A549 (cell line): Measurements from ENCODE around the gene EGFL7.

Source experiments
- CHD2 ChIP-seq: fragments of 150-350 bp; IDR thresholded peaks from 2 replicates; pipeline ENCODE4 v1.6.1; 2014; ENCODE audit warnings: low read length; ENCODE audit not compliant: partially characterized antibody
- CHD4 ChIP-seq: fragments of 200-600 bp; sonication (generic); IDR thresholded peaks from 2 replicates; pipeline ENCODE4 v1.6.1; 2016; ENCODE audit warnings: antibody characterized with exemption, mild to moderate bottlenecking, borderline replicate concordance
- ESRRA ChIP-seq: fragments of 150-350 bp; IDR thresholded peaks from 2 replicates; pipeline ENCODE4 v1.6.1; 2014; ENCODE audit warnings: mild to moderate bottlenecking, low read length, borderline replicate concordance
- FOSL2 ChIP-seq, 2 experiments: fragments of 450-650 bp in 1 of 2; fragments of >200 bp in 1 of 2; sonication (Bioruptor Twin) in 1 of 2; formaldehyde crosslinking; IDR thresholded peaks; 2 replicates each; pipeline versions ENCODE4 v1.5.0 to v1.6.1; 2016 to 2020; ENCODE audit warnings: mild to moderate bottlenecking in 1 of 2, moderate library complexity in 1 of 2
- MAFK ChIP-seq: fragments of 450-650 bp; IDR thresholded peaks from 2 replicates; pipeline ENCODE4 v1.6.1; 2014; ENCODE audit not compliant: partially characterized antibody
- POLR2A ChIP-seq: IDR thresholded peaks from 2 replicates; pipeline ENCODE4 v1.6.1; 2012; ENCODE audit warnings: mild to moderate bottlenecking, low read length
- RAD21 ChIP-seq, 2 experiments: fragments of >200 bp in 1 of 2; sonication (Bioruptor Twin) in 1 of 2; formaldehyde crosslinking in 1 of 2; IDR thresholded peaks in 1 of 2; conservative IDR thresholded peaks in 1 of 2; 2 replicates in 1 of 2; 3 replicates in 1 of 2; pipeline ENCODE4 v1.6.1; 2012 to 2018; ENCODE audit warnings: inconsistent platforms in 1 of 2
- TF ChIP-seq, protein P1 (sequence below): fragments of >200 bp; sonication (Bioruptor Twin); formaldehyde crosslinking; IDR thresholded peaks from 3 replicates; pipeline ENCODE4 v1.5.1; 2016

DNA sequence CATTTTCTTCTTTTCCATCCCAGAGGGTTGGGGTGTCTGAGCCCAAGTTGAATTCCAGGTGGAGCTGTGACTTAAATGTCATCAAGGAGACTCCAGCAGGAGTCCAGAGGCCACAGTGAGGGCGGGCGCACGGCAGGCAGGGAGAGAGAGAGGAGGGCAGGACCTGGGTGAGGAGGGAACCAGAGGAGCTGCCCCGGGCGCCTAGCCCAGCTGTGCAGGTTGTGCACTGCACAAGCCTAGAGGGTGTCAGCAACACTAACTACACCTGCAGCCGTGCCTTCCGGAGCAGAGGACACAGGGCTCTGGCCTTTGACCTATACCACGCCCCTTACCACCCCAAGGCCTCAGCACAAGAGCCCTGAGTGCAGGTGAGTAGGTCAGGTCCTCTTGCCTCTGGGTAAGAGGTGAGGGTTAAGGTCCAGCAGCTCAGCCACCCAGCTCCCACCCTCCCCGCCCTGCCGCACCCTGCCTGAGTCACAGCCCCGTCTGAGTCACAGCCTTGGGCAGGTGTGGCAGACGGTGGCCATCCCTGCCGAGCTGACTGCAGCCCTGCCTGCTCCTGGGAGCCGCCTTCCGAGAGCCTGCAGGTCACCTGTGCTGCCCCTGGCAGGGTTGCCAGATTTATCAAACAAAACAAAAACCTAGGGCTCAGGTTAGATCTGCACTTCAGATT is 30.9 kb downstream of the EGFL7 start:
- TF ChIP-seq, protein P1, sequence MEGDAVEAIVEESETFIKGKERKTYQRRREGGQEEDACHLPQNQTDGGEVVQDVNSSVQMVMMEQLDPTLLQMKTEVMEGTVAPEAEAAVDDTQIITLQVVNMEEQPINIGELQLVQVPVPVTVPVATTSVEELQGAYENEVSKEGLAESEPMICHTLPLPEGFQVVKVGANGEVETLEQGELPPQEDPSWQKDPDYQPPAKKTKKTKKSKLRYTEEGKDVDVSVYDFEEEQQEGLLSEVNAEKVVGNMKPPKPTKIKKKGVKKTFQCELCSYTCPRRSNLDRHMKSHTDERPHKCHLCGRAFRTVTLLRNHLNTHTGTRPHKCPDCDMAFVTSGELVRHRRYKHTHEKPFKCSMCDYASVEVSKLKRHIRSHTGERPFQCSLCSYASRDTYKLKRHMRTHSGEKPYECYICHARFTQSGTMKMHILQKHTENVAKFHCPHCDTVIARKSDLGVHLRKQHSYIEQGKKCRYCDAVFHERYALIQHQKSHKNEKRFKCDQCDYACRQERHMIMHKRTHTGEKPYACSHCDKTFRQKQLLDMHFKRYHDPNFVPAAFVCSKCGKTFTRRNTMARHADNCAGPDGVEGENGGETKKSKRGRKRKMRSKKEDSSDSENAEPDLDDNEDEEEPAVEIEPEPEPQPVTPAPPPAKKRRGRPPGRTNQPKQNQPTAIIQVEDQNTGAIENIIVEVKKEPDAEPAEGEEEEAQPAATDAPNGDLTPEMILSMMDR: no peak
- TF ChIP-seq ESRRA (no peak), POLR2A (no peak), FOSL2 (IDR thresholded peaks at IDR 0.05) (peak; percentile 70; the same call in 1 of the 2 replicates), FOSL2 (CRISPR knock-in tag; IDR thresholded peaks at IDR 0.05) (peak; percentile 84), MAFK (no peak), RAD21 (conservative IDR thresholded peaks at IDR 0.05 in 1 of 2, IDR thresholded peaks at IDR 0.05 in 1 of 2) (no peak), CHD2 (no peak), CHD4 (no peak)
